Heart left ventricle (tissue), 13 donors: ENCODE data around the gene SMPD2.

ENCODE experiments used
- CTCF ChIP-seq, 12 donors: fragments of 200-600 bp; sonication (generic) in 4 of 12; IDR thresholded peaks; one replicate each; pipeline versions ENCODE4 v1.5.0 to v1.8.0; 2018 to 2022; ENCODE audit warnings: antibody characterized with exemption in 12 of 12, mild to moderate bottlenecking in 5 of 12
- POLR2A ChIP-seq, 2 donors: fragments of 450-650 bp; IDR thresholded peaks; one replicate each; pipeline ENCODE4 v1.6.1; 2017; ENCODE audit warnings: antibody characterized with exemption in 2 of 2, mild to moderate bottlenecking in 2 of 2, moderate library complexity in 2 of 2
- donor health status: ischemic (EF 13 %, LVEDD 7.1; RV severe dilation, severe dysfunction).
- donor health status: DM: no; HTN: yes; CAD: no.
- donor health status: DM: no; HTN: no; CAD: no.
- donor health status: ischemic (EF 25% LVEDD 6.9; RV normal size, moderate dysfunction).
- donor health status: ischemic (EF 25% LVEDD 5.7; RV mildly dilated, moderate dysfunction).
- donor health status: ischemic (EF 35%, LVEDD 5.7; RV mildly dilated, moderate dysfunction).
- donor health status: nonischemic (EF 11% LVEDD 7.7; RV severe dilation, severe dysfunction).
- donor health status: DM: yes; HTN: yes; CAD: no.
- donor health status: PGD.
- donor health status: ischemic (EF 29% LVEDD 5.4; RV normal size, mild dysfunction).
- donor health status: nonischemic (EF 23%, LVEDD 6.1; RV moderate dilation, normal function).

- TF ChIP-seq POLR2A (IDR thresholded peaks at IDR 0.05): no peak
- TF ChIP-seq CTCF (IDR thresholded peaks at IDR 0.05): no peak
Observed at GRCh38 chr6:109453156-109453555, 12.6 kb downstream of the SMPD2 start.
